ENCODE data around the gene CFAP53.

The CFAP53 gene

GRCh38 chr18:50280707-50281294 lies 14.5 kb upstream of the CFAP53 start:
- Histone ChIP-seq H4K8ac (ENCODE audit: low read length) (peak overlapping the region; percentile 73), H3K4me1 (ENCODE audit: control insufficient read depth, insufficient read depth, low read depth, low read length) (peaks cover 16% of the 10 kb centered on the region), H3K14ac (ENCODE audit: low read length in 2 of 2) (peak overlapping the region in 1 of 2 experiments; percentile 99), H2AFZ (ENCODE audit: low read depth, low read length) (peak overlapping the region; percentile 77), H3K9ac (ENCODE audit: low read length) (peak overlapping the region; percentile 96), H3K23ac (ENCODE audit: low read length in 2 of 2) (peak overlapping the region; percentile 60 to 66), H3K27ac (ENCODE audit: low read length, poor library complexity, severe bottlenecking) (peak overlapping the region; percentile 85), H3K36me3 (ENCODE audit: control insufficient read depth in 1 of 2, insufficient read depth in 2 of 2, low read depth in 1 of 2, low read length in 2 of 2) (peaks cover 54 to 68% of the 10 kb centered on the region in 2 experiments), H2AK5ac (ENCODE audit: low read length, severe bottlenecking) (no peak overlapping the region), H3K18ac (ENCODE audit: low read depth in 1 of 2, low read length in 2 of 2) (peak overlapping the region; percentile 60 to 99), H3K4me2 (ENCODE audit: low read length, poor library complexity, severe bottlenecking) (peak overlapping the region; percentile 82), H2BK12ac (ENCODE audit: low read length in 2 of 2) (peak overlapping the region in 1 of 2 experiments; percentile 30), H2BK15ac (ENCODE audit: low read depth, poor library complexity, severe bottlenecking) (no peak overlapping the region), H4K91ac (ENCODE audit: low read length) (peak overlapping the region; percentile 22), H2BK120ac (ENCODE audit: low read depth, low read length) (no peak overlapping the region), H3K4me3 (ENCODE audit: insufficient read depth in 1 of 2, low read depth in 1 of 2, low read length in 2 of 2) (peak overlapping the region; percentile 82 to 97), H3K27me3 (ENCODE audit: control insufficient read depth in 1 of 2, insufficient read depth in 1 of 2, low read length in 2 of 2) (no peaks in the 10 kb centered on the region), H2BK5ac (ENCODE audit: low read depth, low read length, poor library complexity, severe bottlenecking) (no peak overlapping the region), H3K79me1 (replicated peaks; ENCODE audit: low read length, poor library complexity, severe bottlenecking) (peaks cover 35% of the 10 kb centered on the region), H3K4ac (ENCODE audit: low read depth in 1 of 2, low read length in 2 of 2) (peak overlapping the region in 1 of 2 experiments; percentile 86), H3K9me3 (ENCODE audit: control insufficient read depth, low read length) (no peaks in the 10 kb centered on the region)
- WGBS: 2% methylated on average over 16 of the region's 16 CpGs
- DNase-seq: no peak

GRCh38 chr18:50279752-50280151 lies 13.5 kb upstream of the CFAP53 start:
- H2BK5ac ChIP-seq (ENCODE audit: low read depth, low read length, poor library complexity, severe bottlenecking): no peak overlapping the region
- H4K8ac ChIP-seq (ENCODE audit: low read length): no peak overlapping the region
- no peaks in the 10 kb centered on the region for H3K27me3 ChIP-seq (ENCODE audit: control insufficient read depth in 1 of 2, insufficient read depth in 1 of 2, low read length in 2 of 2)
- H3K79me1 ChIP-seq (replicated peaks; ENCODE audit: low read length, poor library complexity, severe bottlenecking): peaks cover 36% of the 10 kb centered on the region
- no peak overlapping the region for H4K91ac ChIP-seq (ENCODE audit: low read length)
- no peak overlapping the region for H2BK12ac ChIP-seq (ENCODE audit: low read length in 2 of 2)
- no peak overlapping the region for H3K14ac ChIP-seq (ENCODE audit: low read length in 2 of 2)
- H3K4me2 ChIP-seq (ENCODE audit: low read length, poor library complexity, severe bottlenecking): peak overlapping the region; percentile 6
- peaks cover 14% of the 10 kb centered on the region for H3K4me1 ChIP-seq (ENCODE audit: control insufficient read depth, insufficient read depth, low read depth, low read length)
- peak overlapping the region in 1 of 2 experiments; percentile 97 for H3K4me3 ChIP-seq (ENCODE audit: insufficient read depth in 1 of 2, low read depth in 1 of 2, low read length in 2 of 2)
- H2BK120ac ChIP-seq (ENCODE audit: low read depth, low read length): no peak overlapping the region
- no peak overlapping the region for H2AFZ ChIP-seq (ENCODE audit: low read depth, low read length)
- 98% methylated on average over 6 of the region's 7 CpGs for WGBS
- H3K9me3 ChIP-seq (ENCODE audit: control insufficient read depth, low read length): no peaks in the 10 kb centered on the region
- H3K27ac ChIP-seq (ENCODE audit: low read length, poor library complexity, severe bottlenecking): no peak overlapping the region
- no peak for DNase-seq
- peak overlapping the region; percentile 96 for H3K9ac ChIP-seq (ENCODE audit: low read length)
- H2AK5ac ChIP-seq (ENCODE audit: low read length, severe bottlenecking): no peak overlapping the region
- no peak overlapping the region for H3K23ac ChIP-seq (ENCODE audit: low read length in 2 of 2)
- no peak overlapping the region for H2BK15ac ChIP-seq (ENCODE audit: low read depth, poor library complexity, severe bottlenecking)
- H3K18ac ChIP-seq (ENCODE audit: low read depth in 1 of 2, low read length in 2 of 2): no peak overlapping the region
- no peak overlapping the region for H3K4ac ChIP-seq (ENCODE audit: low read depth in 1 of 2, low read length in 2 of 2)
- peaks cover 54 to 71% of the 10 kb centered on the region in 2 experiments for H3K36me3 ChIP-seq (ENCODE audit: control insufficient read depth in 1 of 2, insufficient read depth in 2 of 2, low read depth in 1 of 2, low read length in 2 of 2)

- Histone ChIP-seq H3K4me2 (ENCODE audit: low read length, poor library complexity, severe bottlenecking) (no peak overlapping the region), H3K23ac (ENCODE audit: low read length in 2 of 2) (no peak overlapping the region), H2BK12ac (ENCODE audit: low read length in 2 of 2) (no peak overlapping the region), H3K36me3 (ENCODE audit: control insufficient read depth in 1 of 2, insufficient read depth in 2 of 2, low read depth in 1 of 2, low read length in 2 of 2) (peaks cover 54 to 71% of the 10 kb centered on the region in 2 experiments), H3K27me3 (ENCODE audit: control insufficient read depth in 1 of 2, insufficient read depth in 1 of 2, low read length in 2 of 2) (no peaks in the 10 kb centered on the region), H3K14ac (ENCODE audit: low read length in 2 of 2) (no peak overlapping the region), H2BK15ac (ENCODE audit: low read depth, poor library complexity, severe bottlenecking) (no peak overlapping the region), H3K4ac (ENCODE audit: low read depth in 1 of 2, low read length in 2 of 2) (no peak overlapping the region), H2AFZ (ENCODE audit: low read depth, low read length) (no peak overlapping the region), H2AK5ac (ENCODE audit: low read length, severe bottlenecking) (no peak overlapping the region), H2BK5ac (ENCODE audit: low read depth, low read length, poor library complexity, severe bottlenecking) (no peak overlapping the region), H3K9ac (ENCODE audit: low read length) (no peak overlapping the region), H3K27ac (ENCODE audit: low read length, poor library complexity, severe bottlenecking) (peak overlapping the region; percentile 33), H2BK120ac (ENCODE audit: low read depth, low read length) (no peak overlapping the region), H4K8ac (ENCODE audit: low read length) (no peak overlapping the region), H3K9me3 (ENCODE audit: control insufficient read depth, low read length) (no peaks in the 10 kb centered on the region), H3K4me3 (ENCODE audit: insufficient read depth in 1 of 2, low read depth in 1 of 2, low read length in 2 of 2) (no peak overlapping the region), H3K79me1 (replicated peaks; ENCODE audit: low read length, poor library complexity, severe bottlenecking) (peaks cover 50% of the 10 kb centered on the region), H3K18ac (ENCODE audit: low read depth in 1 of 2, low read length in 2 of 2) (no peak overlapping the region), H3K4me1 (ENCODE audit: control insufficient read depth, insufficient read depth, low read depth, low read length) (peaks cover 14% of the 10 kb centered on the region), H4K91ac (ENCODE audit: low read length) (no peak overlapping the region)
- DNase-seq: peak; percentile 45
- WGBS: 78% methylated on average over 3 of the region's 6 CpGs
Measured at GRCh38 chr18:50277942-50278341, 11.6 kb upstream of the CFAP53 start.

- WGBS: 98% methylated on average over 4 of the region's 4 CpGs
- H2BK5ac ChIP-seq (ENCODE audit: low read depth, low read length, poor library complexity, severe bottlenecking): no peak overlapping the region
- no peak overlapping the region for H2AK5ac ChIP-seq (ENCODE audit: low read length, severe bottlenecking)
- H3K4me3 ChIP-seq (ENCODE audit: insufficient read depth in 1 of 2, low read depth in 1 of 2, low read length in 2 of 2): no peak overlapping the region
- H3K4ac ChIP-seq (ENCODE audit: low read depth in 1 of 2, low read length in 2 of 2): no peak overlapping the region
- no peak overlapping the region for H2BK15ac ChIP-seq (ENCODE audit: low read depth, poor library complexity, severe bottlenecking)
- H2BK120ac ChIP-seq (ENCODE audit: low read depth, low read length): no peak overlapping the region
- H3K4me1 ChIP-seq (ENCODE audit: control insufficient read depth, insufficient read depth, low read depth, low read length): peaks cover 3% of the 10 kb centered on the region
- H3K79me1 ChIP-seq (replicated peaks; ENCODE audit: low read length, poor library complexity, severe bottlenecking): peaks cover 51% of the 10 kb centered on the region
- H3K18ac ChIP-seq (ENCODE audit: low read depth in 1 of 2, low read length in 2 of 2): no peak overlapping the region
- no peak overlapping the region for H3K4me2 ChIP-seq (ENCODE audit: low read length, poor library complexity, severe bottlenecking)
- DNase-seq: no peak
- no peak overlapping the region for H4K8ac ChIP-seq (ENCODE audit: low read length)
- H4K91ac ChIP-seq (ENCODE audit: low read length): no peak overlapping the region
- no peak overlapping the region for H2BK12ac ChIP-seq (ENCODE audit: low read length in 2 of 2)
- no peaks in the 10 kb centered on the region for H3K27me3 ChIP-seq (ENCODE audit: control insufficient read depth in 1 of 2, insufficient read depth in 1 of 2, low read length in 2 of 2)
- no peak overlapping the region for H3K9ac ChIP-seq (ENCODE audit: low read length)
- no peak overlapping the region for H2AFZ ChIP-seq (ENCODE audit: low read depth, low read length)
- no peak overlapping the region for H3K23ac ChIP-seq (ENCODE audit: low read length in 2 of 2)
- H3K9me3 ChIP-seq (ENCODE audit: control insufficient read depth, low read length): no peaks in the 10 kb centered on the region
- peaks cover 56 to 78% of the 10 kb centered on the region in 2 experiments for H3K36me3 ChIP-seq (ENCODE audit: control insufficient read depth in 1 of 2, insufficient read depth in 2 of 2, low read depth in 1 of 2, low read length in 2 of 2)
- H3K27ac ChIP-seq (ENCODE audit: low read length, poor library complexity, severe bottlenecking): no peak overlapping the region
- H3K14ac ChIP-seq (ENCODE audit: low read length in 2 of 2): no peak overlapping the region
Measured at GRCh38 chr18:50276452-50276851, 10.2 kb upstream of the CFAP53 start.

Data from mesenchymal stem cell (in vitro differentiated cells and primary cell).